CD4-positive, alpha-beta T cell (primary cell): Measurements from ENCODE around the gene TRPM4. TPM values are rescaled to one million over a fixed set of nuclear protein-coding genes. Genes with fewer than 3 reads are reported as not detected.

Source experiments
- ATAC-seq: fragments of 200-7000 bp; cut with Tn5 transposase; one replicate; pipeline ENCODE4 v1.10.0; 2022; ENCODE audit warnings: mild to moderate bottlenecking; ENCODE audit not compliant: poor library complexity
- CTCF ChIA-PET: fragments of 350-600 bp; sonication (Branson Sonifier 250); formaldehyde crosslinking; loops from one replicate; lab custom pipeline; 2021; ENCODE audit warnings: antibody characterized with exemption, inconsistent platforms; lab: Charles Lee
- POLR2A ChIA-PET: fragments of 350-600 bp; sonication (Branson Sonifier 250); formaldehyde crosslinking; loops from one replicate; lab custom pipeline; 2021; ENCODE audit warnings: antibody characterized with exemption, inconsistent platforms; lab: Charles Lee
- DNase-seq, 14 experiments: peaks; one replicate each; pipeline ENCODE4 v3.0.0-alpha.2; 2013 to 2020; ENCODE audit warnings: mixed read lengths in 2 of 14
- H3K27ac ChIP-seq, 2 donors: one replicate each; pipeline versions ENCODE4 v1.5.1 to v1.7.0; 2013; ENCODE audit warnings: low read length in 2 of 2, low read depth in 1 of 2, mild to moderate bottlenecking in 1 of 2
- H3K27me3 ChIP-seq, 2 experiments: 1 replicate in 1 of 2; 2 replicates in 1 of 2; pipeline versions ENCODE4 v1.6.1 to v1.7.0; 2013; ENCODE audit warnings: low read length in 2 of 2, control low read depth in 1 of 2, mild to moderate bottlenecking in 1 of 2, moderate library complexity in 1 of 2; ENCODE audit not compliant: insufficient read depth in 2 of 2, control insufficient read depth in 1 of 2
- H3K36me3 ChIP-seq: one replicate; pipeline ENCODE4 v1.6.1; 2013; ENCODE audit warnings: low read length, control low read depth; ENCODE audit not compliant: insufficient read depth
- H3K4me1 ChIP-seq: one replicate; pipeline ENCODE4 v1.6.1; 2013; ENCODE audit warnings: low read length, control low read depth; ENCODE audit not compliant: insufficient read depth
- H3K4me3 ChIP-seq: one replicate; pipeline ENCODE4 v1.5.1; 2013; ENCODE audit warnings: mild to moderate bottlenecking, low read length, moderate library complexity
- H3K9me3 ChIP-seq, 2 experiments: 1 replicate in 1 of 2; 2 replicates in 1 of 2; pipeline versions ENCODE4 v1.6.1 to v1.7.0; 2013; ENCODE audit warnings: low read length in 2 of 2, mild to moderate bottlenecking in 2 of 2, control low read depth in 1 of 2, moderate library complexity in 1 of 2; ENCODE audit not compliant: control insufficient read depth in 1 of 2, insufficient read depth in 1 of 2
- H3K27ac Mint-ChIP-seq: one replicate; pipeline ENCODE4 v1.8.0; 2020; ENCODE audit warnings: mixed read lengths
- H3K27me3 Mint-ChIP-seq: one replicate; pipeline ENCODE4 v1.8.0; 2021; ENCODE audit warnings: mixed read lengths
- H3K36me3 Mint-ChIP-seq: one replicate; pipeline ENCODE4 v1.8.0; 2021; ENCODE audit warnings: low read depth, mixed read lengths
- H3K4me1 Mint-ChIP-seq: one replicate; pipeline ENCODE4 v1.8.0; 2021; ENCODE audit warnings: low read depth, mixed read lengths
- H3K4me3 Mint-ChIP-seq: one replicate; pipeline ENCODE4 v1.8.0; 2020; ENCODE audit warnings: mild to moderate bottlenecking, mixed read lengths
- H3K9me3 Mint-ChIP-seq: one replicate; pipeline ENCODE4 v1.8.0; 2020; ENCODE audit warnings: mixed read lengths
- intact Hi-C, 2 experiments: fragments of 100-400 bp; cut with DNase I in 1 of 2; cut with micrococcal nuclease in 1 of 2; formaldehyde crosslinking; loops; one replicate each; pipeline versions ENCODE4 v1.15.1 to v1.9.0; 2023 to 2025; cut with DNase I, micrococcal nuclease
- polyA plus RNA-seq, 2 donors: library from polyadenylated mRNA; unstranded; fragments of 120-200 nt; gene quantifications; one replicate each; pipeline ENCODE4 v1.2.1, GENCODE V29; 2013
- total RNA-seq, 174 experiments: library from RNA in 2 of 174; stranded (reverse) in 2 of 174; gene quantifications; one replicate each; pipeline ENCODE4 v1.2.3 and lab custom pipeline; 2021 to 2026
- TF ChIP-seq, protein P1 (sequence below): fragments of 200-600 bp; IDR thresholded peaks from one replicate; pipeline ENCODE4 v1.8.0; 2022; ENCODE audit warnings: antibody characterized with exemption, mild to moderate bottlenecking

Gene TRPM4
- not detected for total RNA-seq
- 0.16 TPM for polyA plus RNA-seq (2013, experiment 1 of 2)
- 0.80 TPM for polyA plus RNA-seq (2013, experiment 2 of 2)
- 0 to 0.94 (median 0.09) reads per million in 172 experiments for total RNA-seq (lab: John Stamatoyannopoulos, UW)

DNA sequence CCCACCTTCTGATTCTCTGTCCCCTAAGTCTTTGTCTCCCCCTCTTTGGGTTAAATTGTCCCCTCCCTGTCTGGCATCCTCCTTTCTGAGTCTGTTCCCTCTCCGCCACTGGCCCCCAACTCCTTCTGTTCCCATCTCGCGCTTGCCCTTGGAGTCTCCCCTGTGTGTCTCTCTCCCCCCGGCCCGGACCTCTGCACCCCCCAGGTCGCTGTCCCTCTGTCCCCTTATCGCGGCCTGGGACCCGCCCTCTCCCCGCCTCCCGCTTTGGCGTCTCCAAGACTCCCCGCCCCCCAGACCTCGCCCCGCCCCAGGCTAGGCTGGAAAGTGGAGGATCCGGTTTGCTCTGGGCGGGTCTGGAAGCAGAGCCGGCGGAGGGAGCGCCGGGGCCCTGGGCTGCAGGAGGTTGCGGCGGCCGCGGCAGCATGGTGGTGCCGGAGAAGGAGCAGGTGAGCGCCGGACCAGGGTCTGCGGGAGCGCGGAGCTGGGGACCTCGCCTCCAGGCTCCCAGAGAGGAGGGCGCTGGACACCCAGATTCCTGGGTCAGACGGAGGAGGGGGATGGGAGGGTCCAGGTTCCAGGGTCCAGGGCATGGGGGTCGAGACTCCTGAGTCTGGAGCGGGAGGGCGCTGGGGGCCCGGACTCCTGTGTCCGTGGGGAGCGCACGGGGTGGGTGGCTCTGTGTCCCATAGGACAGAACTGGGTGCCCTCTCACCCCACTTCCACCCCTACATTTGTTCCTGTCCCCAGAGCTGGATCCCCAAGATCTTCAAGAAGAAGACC lies at the start of gene TRPM4:
TRPM4 (plus strand) TSS at position 348 of the 780 bp plus-strand sequence; CDS start at position 423, 75 bp downstream.
- H3K27me3 Mint-ChIP-seq: peaks cover 75% of the 10 kb centered on the region
- Histone ChIP-seq H3K27me3 (peaks cover 33 to 41% of the 10 kb centered on the region in 2 experiments), H3K4me1 (peaks cover 12% of the 10 kb centered on the region), H3K27ac (no peak within 1 kb of the TSS), H3K4me3 (no peak within 1 kb of the TSS), H3K9me3 (peaks cover 0 to 29% of the 10 kb centered on the region in 2 experiments), H3K36me3 (no peaks in the 10 kb centered on the region)
- ATAC-seq (peak; percentile 64), DNase-seq (peak in 6 of 14 experiments; percentile 22 to 55 (median 34))
- H3K4me3 Mint-ChIP-seq: peak within 1 kb of the TSS; percentile 59
- ChIA-PET CTCF (no interaction called here), POLR2A (no interaction called here)
- H3K4me1 Mint-ChIP-seq: peaks cover 18% of the 10 kb centered on the region
- H3K27ac Mint-ChIP-seq: no peak within 1 kb of the TSS
- no peaks in the 10 kb centered on the region for H3K36me3 Mint-ChIP-seq
- H3K9me3 Mint-ChIP-seq: no peaks in the 10 kb centered on the region
- intact Hi-C loops: no loop called here
- TF ChIP-seq, protein P1, sequence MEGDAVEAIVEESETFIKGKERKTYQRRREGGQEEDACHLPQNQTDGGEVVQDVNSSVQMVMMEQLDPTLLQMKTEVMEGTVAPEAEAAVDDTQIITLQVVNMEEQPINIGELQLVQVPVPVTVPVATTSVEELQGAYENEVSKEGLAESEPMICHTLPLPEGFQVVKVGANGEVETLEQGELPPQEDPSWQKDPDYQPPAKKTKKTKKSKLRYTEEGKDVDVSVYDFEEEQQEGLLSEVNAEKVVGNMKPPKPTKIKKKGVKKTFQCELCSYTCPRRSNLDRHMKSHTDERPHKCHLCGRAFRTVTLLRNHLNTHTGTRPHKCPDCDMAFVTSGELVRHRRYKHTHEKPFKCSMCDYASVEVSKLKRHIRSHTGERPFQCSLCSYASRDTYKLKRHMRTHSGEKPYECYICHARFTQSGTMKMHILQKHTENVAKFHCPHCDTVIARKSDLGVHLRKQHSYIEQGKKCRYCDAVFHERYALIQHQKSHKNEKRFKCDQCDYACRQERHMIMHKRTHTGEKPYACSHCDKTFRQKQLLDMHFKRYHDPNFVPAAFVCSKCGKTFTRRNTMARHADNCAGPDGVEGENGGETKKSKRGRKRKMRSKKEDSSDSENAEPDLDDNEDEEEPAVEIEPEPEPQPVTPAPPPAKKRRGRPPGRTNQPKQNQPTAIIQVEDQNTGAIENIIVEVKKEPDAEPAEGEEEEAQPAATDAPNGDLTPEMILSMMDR: no peak

DNA sequence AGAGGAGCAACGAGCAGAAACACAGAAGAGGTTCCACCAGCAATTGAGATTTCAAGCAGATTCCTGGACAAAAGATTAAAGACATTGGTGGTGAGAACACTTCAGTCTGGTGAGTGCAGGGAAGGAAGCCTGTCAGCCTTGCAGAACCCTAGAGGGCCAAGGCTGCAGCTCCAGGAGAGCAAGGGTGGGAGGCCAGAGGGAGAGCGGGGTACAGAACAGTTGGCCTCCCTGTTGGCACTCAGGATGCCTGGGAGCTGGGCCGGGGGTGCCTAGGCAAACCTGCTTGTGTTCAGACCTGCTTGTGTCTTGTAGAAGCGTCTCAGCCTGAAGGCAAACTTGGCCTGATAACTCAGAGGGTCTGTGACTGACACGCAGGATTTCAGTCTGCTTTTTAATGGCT lies 48.5 kb upstream of the TRPM4 start:
- no peak overlapping the region for H3K27ac Mint-ChIP-seq
- ChIA-PET POLR2A (no interaction called here), CTCF (interaction anchor here (1.3 kb wide), 1 partner anchor 11 kb away, joined by 7 read pairs; no protein-coding TSS in a partner anchor)
- H3K9me3 ChIP-seq: no peaks in the 10 kb centered on the region
- H3K9me3 Mint-ChIP-seq: no peaks in the 10 kb centered on the region
- TF ChIP-seq, protein P1: no peak
- peaks cover 13% of the 10 kb centered on the region for H3K4me1 ChIP-seq
- H3K36me3 ChIP-seq: peaks cover 46% of the 10 kb centered on the region
- peaks cover 10% of the 10 kb centered on the region for H3K4me1 Mint-ChIP-seq
- H3K27me3 ChIP-seq: no peaks in the 10 kb centered on the region
- no peak for ATAC-seq
- peaks cover 52% of the 10 kb centered on the region for H3K36me3 Mint-ChIP-seq
- no peak overlapping the region for H3K4me3 Mint-ChIP-seq
- intact Hi-C loops: no loop called here
- DNase-seq: no peak
- no peak overlapping the region for H3K4me3 ChIP-seq
- H3K27me3 Mint-ChIP-seq: no peaks in the 10 kb centered on the region
- no peak overlapping the region for H3K27ac ChIP-seq

DNA sequence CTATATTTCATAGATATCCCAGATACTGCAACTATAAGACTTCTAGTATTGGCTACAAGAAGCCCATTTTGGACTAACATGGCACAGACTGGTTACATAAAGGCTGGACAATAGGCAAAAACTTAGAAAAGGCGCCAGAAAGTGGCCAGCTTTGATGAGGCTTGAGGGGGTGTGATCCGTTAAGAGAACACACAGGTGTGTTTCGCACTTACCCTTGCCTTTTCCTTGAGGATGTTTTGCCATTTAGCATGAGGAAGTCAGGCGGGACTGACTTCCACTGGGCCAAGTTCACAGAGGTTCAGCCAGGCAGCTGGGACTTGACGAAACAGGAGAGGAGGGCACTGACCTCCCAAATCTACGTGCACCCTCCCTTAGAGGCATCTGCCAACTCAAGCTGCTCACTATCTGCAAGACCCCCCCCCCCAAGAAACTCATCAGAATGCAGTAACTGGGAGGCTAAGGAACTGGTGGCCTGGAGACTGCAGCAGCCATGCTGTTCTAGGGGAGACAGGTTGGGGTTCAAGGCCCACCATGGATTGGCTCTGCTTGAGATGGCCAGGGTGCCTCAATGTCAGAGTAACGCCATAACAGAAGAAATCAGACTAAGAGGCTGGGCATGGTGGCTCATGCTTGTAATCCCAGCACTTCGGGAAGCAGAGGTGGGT lies 47.9 kb upstream of the TRPM4 start:
- DNase-seq (no peak), ATAC-seq (no peak)
- H3K36me3 Mint-ChIP-seq: peaks cover 47% of the 10 kb centered on the region
- H3K9me3 Mint-ChIP-seq: no peaks in the 10 kb centered on the region
- Histone ChIP-seq H3K27ac (no peak overlapping the region), H3K4me3 (no peak overlapping the region), H3K27me3 (no peaks in the 10 kb centered on the region), H3K4me1 (peaks cover 15% of the 10 kb centered on the region), H3K36me3 (peaks cover 41% of the 10 kb centered on the region), H3K9me3 (no peaks in the 10 kb centered on the region)
- H3K27ac Mint-ChIP-seq: no peak overlapping the region
- intact Hi-C loops: loop anchor here in 1 of 2 experiments (5.0 to 10.0 kb wide), 2 partner anchors 38 to 635 kb away; no protein-coding TSS in a partner anchor
- H3K4me3 Mint-ChIP-seq: no peak overlapping the region
- no peaks in the 10 kb centered on the region for H3K27me3 Mint-ChIP-seq
- ChIA-PET POLR2A (no interaction called here), CTCF (interaction anchor here (0.9 to 1.3 kb wide), 2 partner anchors 12 kb away, joined by 3 to 7 read pairs; no protein-coding TSS in a partner anchor)
- TF ChIP-seq, protein P1: no peak
- H3K4me1 Mint-ChIP-seq: peaks cover 11% of the 10 kb centered on the region
